ENCODE measurements around the gene CBX4. TPM values are rescaled to one million over a fixed set of nuclear protein-coding genes. Genes with fewer than 3 reads are reported as not detected.

CBX4 gene
- total RNA-seq, 6 donors from 2014 or later: 17.0 to 33.3 (median 25.0) TPM

DNA sequence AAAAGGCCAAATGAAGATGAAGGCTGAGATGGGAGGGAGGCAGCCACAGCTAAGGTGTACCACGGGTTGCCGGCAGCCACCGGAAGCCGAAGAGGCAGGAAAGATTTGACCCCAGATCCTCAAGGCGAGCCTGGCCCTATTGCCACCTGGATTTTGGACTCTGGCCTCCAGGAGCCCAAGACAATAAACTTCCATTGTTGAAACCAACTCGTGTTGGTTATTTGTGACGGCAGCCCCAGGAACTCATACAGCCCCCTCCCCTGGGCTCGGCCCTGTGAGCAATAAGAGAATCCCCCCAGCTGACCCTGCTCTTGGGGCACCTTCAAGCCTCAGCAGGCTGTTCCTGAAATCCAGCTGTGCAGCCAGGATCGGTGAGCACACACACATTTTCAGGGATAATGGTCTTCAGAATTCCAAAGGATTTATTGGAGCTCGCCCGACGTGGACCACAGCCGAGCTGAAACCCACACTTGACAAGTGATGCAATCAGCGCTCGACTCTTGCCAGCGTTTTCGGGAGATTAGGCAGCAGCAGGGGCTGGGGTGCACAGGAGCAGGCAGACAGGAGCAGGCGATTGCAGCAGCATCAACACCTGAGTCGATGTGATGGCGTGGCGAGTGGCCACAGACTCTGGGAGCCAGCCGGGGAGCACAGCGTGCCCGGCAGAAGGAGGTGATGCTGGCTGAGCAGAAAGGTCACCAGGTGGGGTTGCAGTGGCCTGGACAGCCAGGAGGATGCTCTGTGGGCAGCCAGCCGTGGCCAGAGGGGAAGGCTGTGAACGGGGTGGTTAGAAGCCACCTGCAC, 22.4 kb upstream of the CBX4 start:
- DNase-seq (peak in 1 of 2 donors; percentile 46), ATAC-seq (ENCODE audit: low FRiP score in 2 of 2) (no peak)
- 64 to 67% methylated on average over 23 to 26 of the region's 26 CpGs for WGBS, 2 donors
- no peaks in the 10 kb centered on the region for H3K36me3 ChIP-seq
- no peaks in the 10 kb centered on the region for H3K9me3 ChIP-seq
- no peak overlapping the region for H3K4me3 ChIP-seq
- TF ChIP-seq CTCF (IDR thresholded peaks at IDR 0.05) (no peak), POLR2A (IDR thresholded peaks at IDR 0.05) (no peak), EP300 (IDR thresholded peaks at IDR 0.05) (no peak), POLR2AphosphoS5 (IDR thresholded peaks at IDR 0.05) (no peak)
- H3K4me1 ChIP-seq: no peaks in the 10 kb centered on the region
- no peaks in the 10 kb centered on the region for H3K27me3 ChIP-seq
- H3K27ac ChIP-seq: no peak overlapping the region

DNA sequence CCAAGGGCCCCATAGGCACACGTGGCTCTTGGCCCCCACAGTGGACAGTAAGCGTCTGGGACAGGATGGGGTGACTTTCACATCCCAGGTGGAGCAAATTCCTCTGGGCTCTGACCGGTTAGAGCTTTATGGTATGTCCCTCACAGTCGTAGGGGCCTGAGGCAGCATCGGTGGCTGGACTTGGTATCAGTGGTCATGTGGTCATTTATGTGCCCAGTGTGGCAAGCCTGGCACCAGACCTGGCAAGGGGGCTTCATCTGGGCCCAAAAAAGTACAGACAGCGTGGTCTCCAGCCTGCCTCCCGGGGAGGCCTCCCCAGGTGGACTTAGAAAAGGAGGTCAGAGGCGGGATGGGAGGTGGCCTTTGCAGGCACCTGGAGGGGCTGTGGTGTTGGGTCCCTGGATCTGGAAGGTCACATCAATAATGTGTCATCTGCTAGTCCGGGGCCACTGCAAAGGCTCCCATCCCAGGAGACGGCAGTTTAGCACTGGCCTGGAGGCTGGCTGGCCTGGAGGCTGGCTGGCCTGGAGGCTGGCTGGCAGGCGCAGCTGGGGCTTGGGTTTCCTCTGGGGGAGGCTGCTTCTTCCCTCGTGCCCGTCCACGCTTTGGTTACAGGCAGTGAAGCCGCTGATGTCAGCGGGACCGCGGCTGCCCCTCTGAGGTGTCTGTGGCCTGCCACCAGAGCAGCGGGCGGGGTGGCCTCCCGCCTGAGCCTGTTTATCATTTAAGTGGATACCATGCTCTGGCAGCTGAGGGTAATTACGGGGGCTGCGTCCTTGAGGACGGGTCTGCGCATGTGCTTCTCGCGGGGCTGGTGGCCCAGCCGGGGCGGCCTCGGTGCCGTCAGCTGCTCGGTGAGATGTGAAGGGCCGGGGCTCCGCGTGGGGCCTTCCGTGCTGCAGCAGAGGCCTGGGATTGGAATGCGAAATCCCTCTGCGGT, 20.7 kb upstream of the CBX4 start:
- H3K4me1 ChIP-seq: no peaks in the 10 kb centered on the region
- 84 to 87% methylated on average over 35 to 38 of the region's 38 CpGs for WGBS, 2 donors
- H3K27ac ChIP-seq: no peak overlapping the region
- ATAC-seq (ENCODE audit: low FRiP score in 2 of 2) (no peak), DNase-seq (peak in 1 of 2 donors; percentile 82)
- no peaks in the 10 kb centered on the region for H3K9me3 ChIP-seq
- no peaks in the 10 kb centered on the region for H3K36me3 ChIP-seq
- no peaks in the 10 kb centered on the region for H3K27me3 ChIP-seq
- TF ChIP-seq POLR2AphosphoS5 (IDR thresholded peaks at IDR 0.05) (no peak), POLR2A (IDR thresholded peaks at IDR 0.05) (no peak), CTCF (IDR thresholded peaks at IDR 0.05) (no peak), EP300 (IDR thresholded peaks at IDR 0.05) (no peak)
- no peak overlapping the region for H3K4me3 ChIP-seq

GRCh38 chr17:79857095-79857494, 17.9 kb upstream of the CBX4 start:
- WGBS, 2 donors: 79 to 87% methylated on average over 4 to 8 of the region's 8 CpGs
- Histone ChIP-seq H3K4me3 (no peak overlapping the region), H3K36me3 (no peaks in the 10 kb centered on the region), H3K9me3 (no peaks in the 10 kb centered on the region), H3K27ac (no peak overlapping the region), H3K4me1 (peaks cover 4 to 6% (median 5%) of the 10 kb centered on the region in 4 donors), H3K27me3 (no peaks in the 10 kb centered on the region)
- TF ChIP-seq POLR2A (IDR thresholded peaks at IDR 0.05) (no peak), EP300 (IDR thresholded peaks at IDR 0.05) (no peak), CTCF (IDR thresholded peaks at IDR 0.05) (no peak), POLR2AphosphoS5 (IDR thresholded peaks at IDR 0.05) (no peak)
- DNase-seq: no peak
- ATAC-seq (ENCODE audit: low FRiP score in 2 of 2): no peak

- no peaks in the 10 kb centered on the region for H3K27me3 ChIP-seq
- ATAC-seq (ENCODE audit: low FRiP score in 2 of 2) (no peak), DNase-seq (no peak)
- no peaks in the 10 kb centered on the region for H3K9me3 ChIP-seq
- TF ChIP-seq CTCF (IDR thresholded peaks at IDR 0.05) (no peak), EP300 (IDR thresholded peaks at IDR 0.05) (no peak), POLR2A (IDR thresholded peaks at IDR 0.05) (no peak), POLR2AphosphoS5 (IDR thresholded peaks at IDR 0.05) (no peak)
- no peak overlapping the region for H3K27ac ChIP-seq
- no peak overlapping the region for H3K4me3 ChIP-seq
- H3K4me1 ChIP-seq: peaks cover 4 to 6% (median 5%) of the 10 kb centered on the region in 4 donors
- WGBS, 2 donors: 83 to 85% methylated on average over 12 to 20 of the region's 21 CpGs
- H3K36me3 ChIP-seq: no peaks in the 10 kb centered on the region
These were observed 16.3 kb upstream of the CBX4 start for GRCh38 chr17:79855331-79856124.

Measured in upper lobe of left lung (tissue), 6 donors.